WI38 (cell line): ENCODE results near the gene TMC8.

Experiments used
- H3K4me3 ChIP-seq: 2 replicates; pipeline ENCODE4 v1.5.1; 2011; ENCODE audit warnings: low read depth, mild to moderate bottlenecking, control low read depth, low read length
- CTCF ChIP-seq: IDR thresholded peaks from 2 replicates; pipeline ENCODE4 v1.5.1; 2012; ENCODE audit warnings: low read depth, mild to moderate bottlenecking, control low read depth, low read length

TMC8 gene

GRCh38 chr17:78174870-78175642 is 44.5 kb downstream of the TMC8 start:
- TF ChIP-seq CTCF, result no peak

GRCh38 chr17:78175643-78175981 is 45.0 kb downstream of the TMC8 start:
- TF ChIP-seq CTCF, result no peak
- no peak overlapping the region for H3K4me3 ChIP-seq

More at GRCh38 chr17:78174870-78175642, 44.5 kb downstream of the TMC8 start:
- H3K4me3 ChIP-seq, result no peak overlapping the region

- no peak overlapping the region for H3K4me3 ChIP-seq
- TF ChIP-seq CTCF, result peak; percentile 74
Observed at GRCh38 chr17:78176548-78177025, 46.0 kb downstream of the TMC8 start.

GRCh38 chr17:78179372-78179771 is 48.8 kb downstream of the TMC8 start:
- no peak for TF ChIP-seq CTCF
- H3K4me3 ChIP-seq, result no peak overlapping the region

GRCh38 chr17:78180083-78180482 is 49.5 kb downstream of the TMC8 start:
- no peak for TF ChIP-seq CTCF

GRCh38 chr17:78180508-78180907 is 49.9 kb downstream of the TMC8 start:
- H3K4me3 ChIP-seq, result peak overlapping the region; percentile 18; the same call in 1 of the 2 replicates
- no peak for TF ChIP-seq CTCF

More at GRCh38 chr17:78180083-78180482, 49.5 kb downstream of the TMC8 start:
- H3K4me3 ChIP-seq, result peak overlapping the region; percentile 18; the same call in 1 of the 2 replicates

GRCh38 chr17:78182504-78182903 is 51.9 kb downstream of the TMC8 start:
- no peak overlapping the region for H3K4me3 ChIP-seq
- no peak for TF ChIP-seq CTCF
